Mucosa of gallbladder (tissue), 1 donor: Measurements from ENCODE around the gene CPN2. TPM values are rescaled to one million over a fixed set of nuclear protein-coding genes. Genes with fewer than 3 reads are reported as not detected.
A peak's percentile ranks its signal among the peaks of the same experiment; 100 is the strongest.

Experiments used
- DNase-seq: peaks from one replicate; pipeline ENCODE4 v3.0.0-alpha.2; 2020; ENCODE audit warnings: low spot score
- total RNA-seq: library from RNA; stranded (reverse); gene quantifications from one replicate; pipeline ENCODE4 v1.2.1, GENCODE V29; 2021
- donor health status: DM: no; HTN: no; CAD: no.

Gene CPN2
- total RNA-seq, 1 donor from 2014 or later, result 0.12 TPM

- DNase-seq, result no peak
These were observed 37.4 kb downstream of the CPN2 start for GRCh38 chr3:194313560-194314387.

GRCh38 chr3:194312743-194313281 is 38.3 kb downstream of the CPN2 start:
- DNase-seq, result peak; percentile 62

DNA sequence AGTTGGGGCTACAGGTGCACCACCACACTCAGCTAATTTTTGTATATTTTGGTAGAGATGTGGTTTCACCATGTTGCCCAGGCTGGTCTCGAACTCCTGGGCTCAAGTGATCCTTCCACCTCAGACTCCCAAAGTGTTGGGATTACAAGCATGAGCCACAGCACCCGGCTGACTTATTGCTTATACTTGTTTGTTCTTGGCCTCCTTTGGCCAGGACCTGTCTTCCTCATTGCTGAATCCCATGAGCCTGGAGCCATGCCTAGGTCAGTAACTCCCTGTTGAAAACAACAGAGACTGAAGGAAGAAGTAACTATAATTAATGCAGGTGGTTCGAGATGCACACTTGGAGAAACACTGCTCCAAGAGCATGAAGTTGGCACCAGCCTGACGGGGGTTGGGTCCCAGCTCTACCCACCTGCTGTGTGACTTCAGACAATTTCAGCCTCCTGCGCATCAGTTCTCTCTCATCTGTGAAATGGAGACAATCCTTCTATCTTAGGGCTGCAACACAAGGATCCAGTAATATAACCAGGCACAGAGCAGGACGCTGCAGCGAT is 38.9 kb downstream of the CPN2 start:
- no peak for DNase-seq

DNA sequence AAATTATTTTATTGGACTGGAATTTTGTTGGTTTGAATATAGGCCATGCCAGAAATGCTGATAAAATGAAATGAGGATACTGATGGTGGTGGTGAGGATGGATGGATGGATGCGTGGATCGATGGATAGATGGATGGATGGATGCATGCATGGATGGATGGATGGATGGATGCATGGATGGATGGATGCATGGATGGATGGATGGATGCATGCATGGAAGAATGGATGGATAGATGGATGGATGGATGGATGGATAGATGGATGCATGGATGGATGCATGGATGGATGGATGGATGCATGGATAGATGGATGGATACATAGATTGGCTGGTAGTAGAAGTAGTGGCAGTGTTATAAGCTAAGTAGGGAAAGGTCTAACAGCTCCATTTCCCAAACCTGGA is 40.1 kb downstream of the CPN2 start:
- no peak for DNase-seq

DNA sequence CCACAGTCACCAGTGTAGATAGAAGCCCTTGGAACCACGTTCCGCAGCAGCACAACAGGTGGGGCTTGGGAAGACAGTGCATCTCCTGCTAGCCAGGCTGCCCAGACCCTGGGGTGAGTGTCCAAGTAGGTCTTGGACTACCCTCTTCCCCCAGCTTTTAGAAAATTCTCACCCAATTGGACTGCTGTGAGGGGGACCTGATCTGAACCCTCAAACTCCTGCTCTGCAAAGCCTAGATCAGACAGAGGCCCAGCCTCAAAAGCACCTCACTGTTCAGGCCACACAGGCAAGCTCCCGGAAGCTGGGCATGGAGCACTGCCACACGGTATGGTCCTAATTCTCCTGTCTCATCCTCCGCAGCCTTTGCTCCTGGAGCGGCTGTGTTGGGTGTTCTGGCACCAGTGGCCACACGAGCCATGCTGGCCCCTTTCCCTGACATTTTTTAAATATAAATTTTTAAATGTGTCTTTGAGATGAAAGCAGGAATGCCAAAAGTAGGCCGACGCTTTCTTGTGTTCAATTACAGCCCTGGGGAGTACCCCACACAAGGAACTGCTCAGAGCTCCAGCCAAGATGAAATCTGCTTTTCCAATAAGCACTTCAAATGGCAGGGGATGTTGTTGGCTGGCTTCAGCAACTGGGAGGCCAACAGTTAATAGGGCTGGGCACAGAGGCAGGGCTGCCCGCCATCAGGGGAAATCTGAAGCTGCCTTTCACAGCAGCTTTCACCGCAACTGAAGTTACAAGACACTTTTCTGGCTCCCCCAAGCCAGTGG is 40.9 kb downstream of the CPN2 start:
- no peak for DNase-seq

GRCh38 chr3:194308601-194309449 is 42.3 kb downstream of the CPN2 start:
- no peak for DNase-seq

GRCh38 chr3:194307849-194308248 is 43.3 kb downstream of the CPN2 start:
- no peak for DNase-seq

DNA sequence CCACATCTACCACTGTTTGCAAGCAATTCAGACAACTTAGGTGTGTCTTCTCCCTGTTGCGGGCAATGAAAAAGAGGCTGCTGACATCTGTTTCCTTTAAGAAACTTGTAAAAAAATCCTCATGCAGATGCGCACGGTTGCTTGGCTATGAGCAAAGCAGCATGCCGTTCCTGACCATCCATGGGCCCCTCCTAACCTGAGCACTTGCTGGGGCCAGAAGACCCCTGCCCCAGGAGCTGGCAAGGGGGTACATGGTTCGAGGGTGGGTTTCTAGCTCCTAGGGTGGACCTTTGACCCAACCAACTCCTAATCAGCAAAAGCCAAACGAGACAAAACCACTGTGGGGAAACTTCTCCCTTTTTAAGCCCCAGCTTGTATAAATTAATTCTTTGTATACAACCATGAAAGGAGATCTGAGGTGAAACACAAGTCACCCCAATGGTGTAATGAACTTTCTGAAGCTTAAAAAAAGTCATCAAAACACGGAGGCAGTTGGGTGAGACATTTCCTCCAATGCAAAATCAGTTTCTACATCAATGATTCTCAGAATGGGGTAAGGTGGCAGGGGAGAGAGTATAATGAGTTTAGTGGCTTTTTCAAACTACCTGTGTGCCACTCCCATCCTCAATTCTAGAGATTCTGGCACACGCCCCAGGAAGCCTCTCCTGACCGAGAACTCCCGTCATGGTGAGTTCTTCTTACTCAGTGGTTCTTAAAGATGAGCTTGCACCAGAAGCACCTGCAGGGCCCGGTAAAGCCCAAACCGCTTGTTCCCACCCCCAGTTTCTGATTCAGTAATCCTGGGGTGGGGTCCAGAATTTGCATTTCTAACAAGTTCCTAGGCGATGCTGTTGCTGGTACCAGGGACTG is 44.1 kb downstream of the CPN2 start:
- DNase-seq, result no peak

GRCh38 chr3:194306109-194306686 is 44.9 kb downstream of the CPN2 start:
- no peak for DNase-seq

DNA sequence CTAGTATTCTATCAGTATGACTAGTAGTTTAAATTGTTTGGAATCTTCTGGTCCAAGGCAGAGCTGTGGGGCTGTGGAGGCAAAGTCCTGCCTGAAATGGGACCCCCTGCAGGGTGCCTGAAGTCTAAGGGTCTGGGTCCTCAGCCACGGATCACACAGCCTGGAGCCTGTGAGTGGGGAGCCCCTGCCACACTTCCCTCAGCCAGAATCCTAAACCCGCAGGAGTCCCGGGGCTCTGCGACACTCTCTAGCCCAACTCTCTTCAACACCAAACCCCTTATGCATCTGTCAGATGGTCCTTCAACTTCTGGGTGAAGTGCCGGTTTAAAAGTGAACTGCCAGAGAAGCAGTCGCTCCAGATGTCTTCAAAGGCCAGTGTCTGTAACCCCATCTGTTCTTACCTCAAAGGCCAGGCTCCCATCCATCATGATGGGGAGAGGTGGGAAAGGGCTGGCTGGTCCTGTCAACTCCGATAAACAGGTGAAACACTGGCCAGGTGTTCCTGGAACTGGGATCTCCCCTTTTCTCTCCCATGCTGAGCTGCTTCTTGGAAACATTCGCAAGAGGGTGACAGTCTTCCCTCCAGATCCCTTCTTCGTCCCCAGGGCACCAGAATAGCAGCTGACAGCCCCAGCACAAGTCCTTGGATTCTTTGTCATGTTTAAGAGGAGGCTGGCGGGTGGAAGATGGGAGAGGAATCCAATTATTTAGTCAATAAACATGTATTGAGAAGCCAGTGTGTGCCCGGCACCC is 45.6 kb downstream of the CPN2 start:
- DNase-seq, result no peak

- DNase-seq, result no peak
These were observed 46.8 kb downstream of the CPN2 start for GRCh38 chr3:194304186-194304917.

DNA sequence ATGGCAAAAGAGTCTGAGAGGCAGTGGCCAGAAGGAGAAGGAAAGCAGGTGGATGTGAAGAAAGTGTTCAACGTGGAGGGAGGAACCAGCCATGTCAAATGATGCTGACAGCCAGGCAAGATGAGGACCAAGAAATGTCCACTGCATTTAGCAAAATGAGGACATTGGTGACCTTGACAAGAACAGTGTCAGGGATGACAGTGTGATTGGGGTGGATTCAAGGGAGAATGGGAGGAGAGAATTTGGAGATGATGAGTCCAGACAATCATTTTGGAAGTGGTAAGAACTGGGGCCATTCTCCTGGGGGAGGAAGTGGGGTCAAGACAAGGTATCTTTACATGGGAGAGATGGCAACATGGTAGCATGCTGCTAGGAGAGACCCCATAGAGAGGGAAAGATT is 47.4 kb downstream of the CPN2 start:
- no peak for DNase-seq

GRCh38 chr3:194301730-194302129 is 49.4 kb downstream of the CPN2 start:
- no peak for DNase-seq

GRCh38 chr3:194300936-194301335 is 50.2 kb downstream of the CPN2 start:
- no peak for DNase-seq

GRCh38 chr3:194300382-194300758 is 50.8 kb downstream of the CPN2 start:
- DNase-seq, result peak; percentile 68

DNA sequence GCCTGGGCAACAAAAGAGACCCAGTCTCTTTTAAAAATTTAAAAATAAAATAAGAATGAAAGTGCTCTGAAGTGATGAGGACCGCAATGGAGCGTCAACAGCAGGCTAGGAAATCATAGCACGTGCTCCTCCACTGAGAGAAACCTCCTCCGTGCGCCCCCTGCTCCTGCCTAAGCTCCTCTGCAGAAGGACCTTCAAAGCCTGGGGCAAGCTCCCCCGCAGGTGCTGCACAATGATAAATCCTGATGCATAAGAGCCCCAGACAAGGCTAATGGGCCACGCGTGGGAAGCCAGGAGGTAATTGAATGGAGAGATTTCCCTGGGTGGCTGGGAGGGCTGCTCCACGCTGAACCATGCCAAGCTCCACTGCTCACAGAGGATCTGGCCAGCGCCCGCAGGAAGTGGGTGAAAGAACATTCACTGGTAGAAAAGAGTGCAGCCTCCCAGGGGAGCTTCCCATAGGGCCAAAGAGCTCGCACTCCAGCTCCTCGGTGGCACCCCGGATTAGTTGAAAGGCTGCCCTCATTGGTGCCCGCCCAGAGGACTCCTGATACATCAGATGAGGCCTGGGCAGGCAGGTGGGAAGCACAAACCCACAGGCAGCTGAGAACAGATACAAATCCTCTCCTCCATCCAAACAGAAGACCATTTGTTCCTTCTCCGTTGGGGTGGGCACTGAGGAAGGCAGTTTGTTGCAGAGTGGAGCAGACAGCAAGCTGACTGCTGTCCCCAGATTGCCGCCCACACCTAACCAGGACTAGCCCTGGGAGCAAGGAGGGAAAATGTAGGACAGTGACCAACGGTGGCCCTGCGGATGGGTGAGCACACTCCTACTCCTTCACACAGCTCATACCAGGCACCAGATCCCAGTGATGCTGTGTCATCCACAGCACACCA is 52.5 kb downstream of the CPN2 start:
- no peak for DNase-seq

DNA sequence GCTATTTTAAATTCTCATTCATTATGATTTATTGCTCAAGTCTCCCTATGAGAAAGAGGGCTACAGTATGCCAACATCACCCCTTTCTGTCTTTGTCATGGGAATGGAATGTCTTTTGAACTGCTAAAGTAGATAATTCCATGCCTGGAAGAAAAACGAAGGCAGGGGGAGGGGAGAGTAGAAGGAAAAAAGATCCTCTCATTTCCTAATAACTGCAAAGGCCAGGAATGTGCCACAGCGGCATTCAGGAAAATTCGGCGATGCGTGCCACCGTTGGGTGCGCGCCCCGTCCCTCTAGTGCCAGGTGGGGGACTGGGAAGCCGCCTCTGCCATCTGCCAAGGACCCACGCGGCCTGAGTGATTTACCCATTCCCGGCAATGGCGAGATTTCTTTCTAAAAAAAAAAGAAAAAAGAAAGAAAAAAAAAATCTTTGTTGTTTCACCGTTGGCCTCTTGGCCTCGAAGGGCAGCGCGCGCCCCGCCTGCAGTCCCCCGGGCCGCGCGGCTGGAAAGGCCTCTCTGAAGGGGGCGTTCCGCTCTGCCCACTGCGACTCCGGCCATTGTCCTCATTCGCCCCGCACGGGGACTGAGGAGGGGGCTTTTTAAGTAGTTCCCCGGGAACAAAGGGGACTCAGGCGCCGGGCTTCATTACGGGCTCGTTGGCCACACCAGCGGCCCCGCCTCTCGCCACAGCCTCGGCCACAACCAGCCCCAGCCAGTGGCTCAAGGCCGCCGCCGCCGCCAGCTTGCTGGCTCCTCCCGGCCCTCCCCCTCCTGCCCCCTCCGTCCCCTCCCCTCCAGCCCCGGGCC is 54.5 kb downstream of the CPN2 start:
- peak; percentile 51 for DNase-seq
